DMS79 treated with DMSO at 0.1 percent for 48 hours (cell line): ENCODE results near the gene RAC3.

Source experiments
- DNase-seq: peaks from one replicate; lab custom pipeline; 2025; lab: John Stamatoyannopoulos, UW

RAC3 gene

DNA sequence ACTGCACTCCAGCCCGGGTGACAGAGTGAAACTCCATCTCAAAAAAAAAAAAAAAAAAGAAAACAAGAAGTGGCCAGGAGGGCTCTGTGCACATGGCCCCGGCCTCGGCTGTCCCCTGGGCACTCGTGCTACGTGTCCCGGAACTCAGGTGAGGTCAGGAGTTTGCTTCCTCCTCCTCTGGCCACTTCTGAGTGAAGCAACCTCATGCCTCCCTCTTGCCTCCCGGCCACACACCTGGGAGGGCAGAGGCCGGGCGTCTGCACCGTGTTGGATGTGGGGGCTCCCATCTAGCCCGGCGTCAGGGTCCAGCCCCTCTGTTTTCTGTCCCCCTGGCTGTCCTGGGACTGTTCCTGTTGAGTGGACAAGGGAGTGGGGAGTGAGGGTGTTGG is 31.9 kb upstream of the RAC3 start:
- DNase-seq, result no peak

DNA sequence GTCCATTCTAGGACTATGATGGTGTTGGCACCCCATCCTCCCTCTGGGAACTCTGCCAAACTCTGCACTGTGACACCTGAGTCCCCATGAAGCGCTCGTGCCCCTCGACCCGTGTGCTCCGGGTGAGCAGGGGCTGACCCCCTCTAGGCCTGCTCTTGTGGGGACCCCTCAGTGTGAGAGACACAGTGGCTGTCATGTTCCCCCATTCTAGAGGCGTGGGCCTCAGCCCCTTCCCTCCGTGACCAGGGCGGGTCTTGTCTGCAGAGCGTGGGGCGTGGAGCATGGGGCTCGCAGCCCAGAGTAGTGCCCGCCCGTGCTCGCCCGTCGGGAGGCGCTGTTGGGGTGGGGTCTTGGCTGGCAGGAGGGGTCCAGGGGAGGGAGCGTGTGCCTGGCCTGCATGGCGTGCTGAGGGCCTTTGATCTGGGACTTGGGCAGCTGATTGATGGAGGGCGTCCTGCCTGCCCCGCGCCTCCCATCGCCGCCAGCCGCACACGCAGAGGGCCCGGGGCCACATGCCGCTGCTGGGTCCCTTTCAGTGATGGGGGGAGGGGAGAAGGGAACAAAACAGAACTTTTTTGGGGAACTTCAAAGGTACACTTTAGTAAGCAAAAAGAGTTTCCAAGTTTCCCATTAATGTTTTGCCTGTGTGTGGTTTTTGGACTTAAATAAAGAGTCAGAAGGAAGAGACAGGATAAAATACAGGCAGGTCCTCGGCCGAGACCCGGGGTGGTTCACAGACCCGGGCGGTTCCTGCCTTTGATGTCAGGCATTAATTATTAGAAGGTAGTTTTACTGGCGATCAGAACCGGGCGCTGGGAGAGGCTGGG is 31.3 kb upstream of the RAC3 start:
- no peak for DNase-seq

DNA sequence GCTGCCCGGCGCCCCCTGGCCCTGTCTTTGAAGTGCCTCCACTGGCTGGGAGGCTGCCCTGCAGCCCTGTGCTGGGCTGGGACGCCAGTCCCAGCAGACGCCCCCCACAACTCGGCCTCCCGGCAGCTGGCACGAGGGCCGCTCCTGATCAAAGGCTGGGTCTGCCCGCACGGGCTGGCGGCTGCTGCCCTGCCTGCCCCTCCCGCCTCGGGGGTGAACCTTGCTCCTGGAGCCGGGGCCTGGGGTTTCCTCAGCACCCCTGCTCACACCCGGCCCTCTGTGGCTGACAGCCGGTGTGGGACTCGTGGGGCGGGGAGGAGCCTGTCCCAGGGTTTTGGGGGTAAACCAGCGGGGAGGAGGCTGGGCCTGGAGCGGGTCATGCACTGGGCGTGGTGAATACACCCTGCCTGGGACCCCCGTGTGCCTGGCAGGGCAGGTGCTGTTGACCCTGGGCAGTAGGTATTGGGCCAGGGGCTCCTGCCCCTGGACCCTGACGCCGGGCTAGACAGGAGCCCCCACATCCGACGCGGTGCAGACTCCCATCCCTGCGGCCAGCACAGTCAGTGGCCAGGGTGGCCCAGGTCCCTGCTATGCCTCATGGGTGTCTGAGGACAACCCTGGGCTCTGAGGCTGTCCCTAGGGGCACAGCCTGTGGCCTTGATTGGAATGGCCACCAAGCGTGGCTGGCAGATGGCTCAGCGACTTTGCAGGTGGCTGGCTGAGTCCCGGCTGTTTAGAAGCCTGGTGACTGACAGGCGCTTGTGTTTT is 30.5 kb upstream of the RAC3 start:
- no peak for DNase-seq

DNA sequence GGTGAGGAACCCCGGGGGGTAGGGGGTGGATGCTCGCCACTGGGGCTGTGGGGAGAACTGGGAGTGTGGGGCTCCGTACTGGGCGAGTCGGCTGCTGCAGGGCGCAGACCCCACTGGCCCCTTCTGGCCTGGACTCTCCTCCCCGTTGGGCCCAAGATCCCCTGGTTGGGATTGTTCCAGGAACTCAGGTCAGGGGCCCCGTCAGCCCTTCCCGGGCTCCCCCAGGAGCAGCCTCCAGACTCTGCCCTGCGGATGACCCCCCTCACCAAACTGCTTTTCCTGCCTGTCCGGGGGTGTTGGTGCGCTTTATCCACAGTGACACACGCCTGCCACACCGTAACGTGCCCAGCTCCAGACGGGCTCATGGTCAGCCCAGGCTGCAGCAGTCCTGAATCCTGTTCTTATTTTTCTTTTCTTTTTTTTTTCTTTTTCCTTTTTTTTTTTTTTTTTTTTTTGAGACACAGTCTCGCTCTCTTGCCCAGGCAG is 29.9 kb upstream of the RAC3 start:
- no peak for DNase-seq

DNA sequence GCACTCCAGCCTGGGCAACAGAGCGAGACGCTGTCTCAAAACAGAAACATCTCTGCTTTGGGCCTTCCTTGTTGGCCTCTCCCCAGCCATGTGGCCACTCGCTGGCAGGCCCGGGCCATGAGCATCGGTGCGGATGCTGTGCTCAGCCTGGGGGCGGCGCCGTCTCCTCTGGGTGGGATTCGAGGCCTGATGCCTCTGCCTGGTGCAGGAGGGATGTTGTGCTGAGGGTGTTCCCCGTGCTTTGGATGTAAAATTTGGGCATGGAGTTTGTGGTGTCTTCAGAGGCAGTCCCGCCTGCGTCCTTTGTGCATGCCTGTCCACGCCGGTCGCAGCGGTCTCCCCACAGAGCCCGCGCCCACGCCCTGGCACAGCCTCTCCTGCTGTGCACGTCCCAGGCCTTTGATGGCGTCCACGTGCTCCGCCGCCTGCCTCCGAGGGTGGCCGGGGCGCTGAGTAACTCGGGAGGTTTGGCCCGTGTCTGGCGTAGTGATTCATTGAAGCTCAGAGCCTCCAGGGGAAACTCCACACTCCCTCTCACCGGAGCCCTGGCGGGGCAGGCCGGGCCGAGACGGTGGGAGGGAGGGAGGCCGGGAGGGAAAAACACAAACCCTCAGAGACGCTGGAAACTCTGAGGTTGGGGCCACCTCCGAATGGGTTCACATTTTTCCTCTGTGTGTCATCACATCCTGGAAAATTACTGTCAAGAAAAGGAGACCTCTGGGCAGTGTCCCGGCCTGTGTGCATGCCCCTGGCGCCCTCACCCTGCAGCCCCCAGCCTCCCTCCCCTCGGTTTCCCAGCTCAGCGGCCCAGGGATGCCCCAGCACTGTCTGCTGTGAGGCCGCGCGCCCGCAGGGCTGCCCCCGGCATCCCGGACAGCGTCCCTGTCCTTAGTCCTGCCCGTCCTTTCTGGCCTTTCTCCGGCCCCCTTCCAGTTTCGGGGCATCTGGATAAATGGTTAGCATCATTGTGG is 27.8 kb upstream of the RAC3 start:
- no peak for DNase-seq

DNA sequence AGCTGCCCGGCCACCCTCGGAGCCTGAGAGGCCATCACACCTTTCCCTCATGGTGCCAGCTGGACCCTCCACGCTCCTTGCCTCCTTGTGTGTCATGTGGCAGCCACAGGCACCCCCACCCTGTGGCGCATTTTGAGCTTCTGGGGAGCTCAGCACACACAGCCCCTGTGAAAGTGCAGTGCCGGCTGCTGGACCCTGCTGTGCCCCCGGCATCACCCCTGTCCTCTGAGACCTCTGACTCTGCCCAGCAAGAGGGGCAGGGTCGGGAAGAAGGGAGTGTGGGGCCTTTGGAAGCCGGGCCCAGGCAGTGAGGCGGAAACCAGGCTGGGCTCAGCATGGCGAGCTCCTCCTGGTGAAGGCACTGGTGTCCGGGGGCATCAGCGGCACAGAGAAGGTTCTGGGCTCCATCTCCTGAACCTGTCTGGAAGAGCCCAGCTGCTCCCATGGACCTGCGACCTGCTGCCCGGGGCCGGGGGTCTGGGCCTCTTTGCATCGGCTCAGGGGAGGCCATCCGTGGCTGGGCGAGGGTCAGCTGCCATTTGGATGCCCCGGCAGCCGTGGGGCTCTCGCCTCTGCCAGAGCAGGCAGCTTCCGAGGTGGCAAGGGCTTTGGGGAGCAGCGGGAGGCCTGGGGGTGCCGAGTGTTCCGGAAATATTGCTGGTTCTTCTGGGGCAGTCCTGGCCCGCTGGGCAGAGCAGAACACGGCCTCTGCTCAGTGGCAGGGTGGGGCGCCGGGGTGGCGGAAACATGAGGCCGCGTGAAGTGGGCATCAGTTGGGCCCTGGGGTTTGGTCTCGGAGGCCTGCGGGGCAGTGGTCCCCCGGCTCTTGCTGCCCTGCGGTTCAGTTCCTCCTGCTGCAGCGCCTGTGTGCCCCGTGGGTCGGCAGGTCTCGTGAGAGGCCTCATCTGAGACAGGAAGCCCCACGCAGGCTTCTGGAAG is 26.7 kb upstream of the RAC3 start:
- no peak for DNase-seq

DNA sequence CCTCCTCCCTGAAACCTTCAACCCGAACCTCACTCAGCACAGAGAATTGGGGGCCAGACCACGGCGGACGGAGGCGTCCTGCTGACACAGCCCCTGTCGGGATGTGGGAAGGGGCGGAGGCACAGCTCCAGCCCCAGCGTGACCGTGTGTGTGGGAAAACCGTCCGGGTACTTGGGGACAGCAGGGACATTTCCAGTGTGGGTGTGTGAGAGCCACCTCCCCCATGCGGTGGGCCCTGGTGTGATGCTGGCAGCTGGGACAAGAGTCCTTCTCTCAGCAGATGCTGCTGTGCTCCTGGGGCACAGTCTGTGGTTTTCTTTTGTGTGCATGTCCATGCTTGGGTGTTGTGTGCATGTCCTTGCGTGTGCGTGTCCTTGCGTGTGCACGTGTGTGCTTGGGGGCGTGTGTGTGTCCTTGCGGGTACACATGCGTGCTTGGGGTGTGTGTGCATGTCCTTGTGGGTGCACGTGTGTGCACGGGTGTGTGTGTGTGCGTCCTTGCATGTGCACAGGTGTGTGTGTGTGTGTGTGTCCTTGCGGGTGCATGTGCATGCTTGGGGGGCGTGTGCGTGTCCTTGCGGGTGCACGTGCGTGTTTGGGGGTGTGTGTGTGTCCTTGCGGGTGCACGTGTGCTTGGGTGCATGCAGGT is 25.7 kb upstream of the RAC3 start:
- no peak for DNase-seq

DNA sequence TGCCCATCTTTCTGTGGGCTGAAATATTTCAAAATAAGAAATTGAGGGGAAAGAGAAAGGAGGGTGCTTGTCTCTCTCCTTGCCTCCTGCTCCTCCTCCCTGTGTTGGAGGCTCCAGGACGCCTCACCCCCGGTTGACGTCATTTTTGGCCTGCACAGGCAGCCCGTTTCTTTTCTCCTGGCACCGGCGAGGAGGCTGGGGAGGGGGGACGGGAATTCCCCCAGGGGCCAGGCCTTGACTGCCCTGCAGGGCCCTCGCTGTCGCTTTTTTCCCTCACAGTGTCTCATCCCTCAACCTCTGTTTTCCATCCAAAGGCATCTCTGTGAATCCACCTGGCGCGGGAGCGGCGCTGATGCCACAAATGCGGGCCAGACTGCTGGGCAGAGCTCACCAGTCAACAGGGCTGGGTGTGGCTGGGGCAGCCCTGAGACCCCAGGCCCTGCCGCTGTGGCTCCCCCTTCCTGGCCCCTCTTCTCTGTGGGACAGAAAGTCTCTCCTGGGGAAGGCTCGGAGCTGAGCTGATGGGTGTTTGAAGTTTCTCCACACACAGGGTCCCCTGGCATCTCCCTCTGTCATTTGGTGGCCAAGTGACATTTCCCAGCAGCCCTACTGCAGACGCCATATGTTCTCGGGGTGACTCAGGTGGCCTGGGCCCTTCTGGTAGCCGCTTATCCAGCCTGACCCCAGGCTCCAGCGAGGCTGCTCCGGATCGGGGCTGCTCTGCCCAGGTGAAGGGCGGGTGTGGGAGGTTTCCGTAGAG is 24.8 kb upstream of the RAC3 start:
- no peak for DNase-seq

DNA sequence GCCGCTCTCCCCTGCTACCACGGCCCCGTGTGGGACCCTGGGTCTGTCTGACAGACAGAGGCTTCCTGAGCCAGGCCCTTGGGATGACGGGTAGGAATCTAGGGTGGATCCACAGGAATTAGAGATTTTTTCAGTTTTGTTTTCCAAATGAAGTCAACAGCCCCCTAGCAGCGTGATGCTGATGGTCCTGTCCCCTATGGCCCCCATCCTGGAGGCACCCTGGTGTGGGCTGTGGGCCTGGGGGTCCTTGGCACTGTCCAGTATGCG is 24.3 kb upstream of the RAC3 start:
- no peak for DNase-seq

DNA sequence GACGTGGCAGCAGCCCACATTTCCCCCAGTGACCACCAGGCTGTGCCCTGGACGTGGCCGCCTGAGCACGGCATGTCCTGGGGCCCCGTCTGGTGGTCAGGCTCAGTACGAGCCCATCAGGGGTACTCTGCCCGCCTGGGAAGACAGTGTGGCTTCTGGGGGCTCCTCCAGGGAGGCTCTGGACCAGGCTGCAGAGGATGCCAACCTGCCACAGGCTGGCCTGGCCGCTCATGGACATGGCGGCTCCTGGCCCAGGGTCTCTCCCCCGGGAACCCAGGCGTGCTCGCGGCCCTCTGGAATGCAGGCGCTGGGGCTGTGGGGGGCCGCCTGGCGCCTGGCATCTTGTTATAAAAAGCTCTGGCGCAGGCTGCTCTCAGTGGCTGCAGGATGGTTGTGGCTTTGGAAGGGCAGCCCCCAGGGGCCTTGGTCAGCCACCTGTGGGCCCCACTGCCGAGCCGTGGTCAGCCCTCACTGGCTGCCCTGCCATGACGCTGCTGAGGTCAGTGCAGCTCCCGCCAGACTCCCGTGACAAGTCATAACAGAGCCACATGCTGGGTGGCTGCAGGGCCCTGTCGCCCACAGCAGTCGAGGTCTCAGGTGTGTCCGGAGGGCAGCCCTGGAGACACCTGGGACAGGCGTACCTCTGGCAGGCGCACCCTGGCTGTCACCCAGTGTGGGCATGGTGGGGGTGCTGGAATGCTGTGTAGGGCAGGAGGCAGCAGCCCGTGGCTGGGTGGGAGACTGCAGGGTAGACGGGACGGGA is 23.8 kb upstream of the RAC3 start:
- DNase-seq, result no peak

DNA sequence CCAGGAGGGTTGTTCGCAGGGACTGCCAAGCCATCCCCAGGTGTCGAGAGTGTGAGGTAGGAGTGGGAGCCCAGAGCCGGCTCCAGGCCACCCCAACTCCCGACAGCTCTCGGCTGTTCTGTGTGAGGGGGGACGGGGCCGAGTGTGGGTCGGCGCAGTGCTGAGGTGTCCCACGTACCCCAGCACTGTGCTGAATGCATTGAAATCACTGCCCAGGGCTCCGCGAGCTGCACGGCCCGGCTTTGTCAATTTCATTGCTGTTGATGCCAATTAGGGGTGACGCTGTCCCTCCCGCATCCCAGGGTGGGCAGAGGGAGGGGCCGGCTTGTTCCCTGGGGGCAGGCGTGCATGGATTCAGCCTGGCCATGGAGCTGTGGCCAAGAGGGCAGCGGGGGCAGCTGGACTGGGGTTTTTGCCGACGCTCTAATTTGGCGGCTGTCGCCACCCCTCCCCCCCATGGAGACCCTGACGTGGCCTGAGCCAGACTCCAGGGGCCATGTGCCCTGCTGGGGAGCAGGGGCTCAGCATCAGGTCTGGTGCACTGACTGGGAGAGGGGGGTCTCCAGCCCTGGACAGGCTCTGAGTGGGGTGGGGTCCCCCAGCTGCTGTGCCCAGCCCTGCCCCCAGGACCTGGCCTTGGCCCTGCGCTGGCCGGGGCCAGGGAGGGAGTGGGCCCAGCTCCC is 23.1 kb upstream of the RAC3 start:
- no peak for DNase-seq

DNA sequence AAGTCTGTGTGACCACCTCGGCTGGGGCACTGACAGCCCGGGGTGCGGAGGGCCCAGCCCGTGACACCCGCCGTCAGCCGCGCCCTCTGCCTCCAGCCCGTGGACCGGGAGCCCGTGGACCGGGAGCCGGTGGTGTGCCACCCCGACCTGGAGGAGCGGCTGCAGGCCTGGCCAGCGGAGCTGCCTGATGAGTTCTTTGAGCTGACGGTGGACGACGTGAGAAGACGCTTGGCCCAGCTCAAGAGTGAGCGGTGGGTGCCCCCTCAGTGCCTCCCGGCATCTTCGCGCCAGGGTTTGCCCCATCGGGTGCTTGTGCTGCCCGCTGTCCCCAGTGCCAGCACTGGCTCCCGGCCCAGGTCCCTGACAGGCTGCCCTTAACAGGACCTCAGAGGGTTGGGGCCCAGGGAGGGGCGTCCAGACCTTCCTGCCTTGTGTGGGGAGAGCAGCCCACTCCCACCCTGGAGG is 22.5 kb upstream of the RAC3 start:
- DNase-seq, result no peak

DNA sequence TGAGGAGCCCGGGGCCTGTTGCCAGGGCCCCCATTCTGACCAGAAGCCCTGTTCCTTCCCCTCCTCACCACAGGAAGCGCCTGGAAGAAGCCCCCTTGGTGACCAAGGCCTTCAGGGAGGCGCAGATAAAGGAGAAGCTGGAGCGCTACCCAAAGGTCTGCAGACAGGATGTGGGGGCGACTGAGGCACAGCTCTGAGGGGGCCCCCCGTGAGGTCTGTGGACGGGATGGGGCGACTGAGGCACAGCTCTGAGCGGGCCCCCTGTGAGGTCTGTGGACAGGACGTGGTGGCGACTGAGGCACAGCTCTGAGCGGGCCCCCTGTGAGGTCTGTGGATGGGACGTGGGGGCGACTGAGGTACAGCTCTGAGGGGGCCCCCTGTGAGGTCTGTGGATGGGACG is 22.1 kb upstream of the RAC3 start:
- no peak for DNase-seq

DNA sequence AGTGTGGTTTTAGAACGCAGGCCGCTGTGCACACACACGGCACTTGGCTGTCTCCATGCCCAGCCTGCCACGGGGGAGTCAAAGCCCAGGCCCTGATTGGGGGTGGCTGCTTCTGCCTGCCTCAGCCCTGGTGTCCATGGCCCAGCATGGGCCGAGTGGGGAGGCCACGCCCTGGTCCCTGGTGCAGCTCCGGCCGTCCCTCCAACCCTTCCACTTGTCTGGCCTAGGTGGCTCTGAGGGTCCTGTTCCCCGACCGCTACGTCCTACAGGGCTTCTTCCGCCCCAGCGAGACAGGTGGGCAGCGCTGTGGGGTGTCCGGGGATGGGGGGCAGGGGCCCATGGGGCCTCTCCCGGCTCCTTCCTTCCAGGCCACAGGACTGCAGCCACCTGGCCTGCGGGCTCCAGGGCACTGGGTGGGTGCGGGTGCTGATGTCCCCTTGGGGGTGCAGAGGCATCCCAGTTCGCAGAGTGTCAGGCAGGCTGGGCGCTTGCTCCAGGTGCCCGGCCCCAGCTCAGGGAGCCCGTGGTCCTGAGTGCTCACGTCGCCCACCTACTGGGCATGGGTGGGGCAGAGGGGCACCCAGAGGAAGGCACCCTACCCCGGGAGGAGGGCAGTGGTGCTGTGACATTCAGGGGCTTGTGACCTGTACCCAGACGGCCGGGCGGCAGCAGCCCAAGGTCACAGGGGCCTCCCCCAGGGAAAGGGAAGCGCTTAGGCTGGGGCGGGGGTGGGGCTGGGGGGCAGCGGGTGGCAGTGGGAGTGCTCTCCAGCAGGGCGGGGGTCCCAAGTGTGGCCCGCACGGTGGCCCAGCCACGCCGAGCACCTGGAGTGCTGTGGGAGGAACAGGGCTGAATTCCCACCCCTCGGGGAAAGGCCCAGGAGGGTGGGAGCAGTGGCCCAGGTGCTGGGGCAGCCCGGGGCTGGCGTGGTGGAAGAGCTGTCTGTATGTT is 20.6 kb upstream of the RAC3 start:
- no peak for DNase-seq

DNA sequence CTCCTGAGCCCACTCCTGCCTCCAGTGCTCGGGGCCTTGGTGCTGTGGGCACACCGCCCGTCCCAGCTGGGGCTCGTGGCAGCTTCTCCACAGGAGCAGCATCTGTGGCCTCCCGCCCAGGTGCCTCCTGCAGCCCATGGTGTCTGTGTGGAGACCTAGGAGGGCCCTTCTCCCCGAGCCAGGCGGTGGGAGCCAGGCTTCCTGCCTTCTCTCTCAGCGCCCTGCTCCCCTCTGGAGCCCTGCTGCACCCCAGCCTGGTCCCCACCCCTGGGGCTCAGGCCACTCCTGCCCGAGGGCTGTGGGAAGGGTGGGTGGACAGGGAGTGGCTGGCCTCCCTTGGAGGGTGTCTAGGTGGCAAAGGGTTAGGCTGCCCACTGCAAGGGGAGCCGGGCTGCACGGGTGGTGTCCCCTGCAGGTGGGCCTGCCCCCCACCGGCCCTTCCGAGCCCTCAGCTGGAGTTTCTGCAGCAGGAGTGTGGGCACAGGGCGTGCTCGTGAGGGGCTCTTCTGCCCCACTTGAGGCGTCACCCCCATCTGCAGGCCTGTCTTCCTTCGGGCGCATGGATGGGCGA is 19.8 kb upstream of the RAC3 start:
- DNase-seq, result no peak

DNA sequence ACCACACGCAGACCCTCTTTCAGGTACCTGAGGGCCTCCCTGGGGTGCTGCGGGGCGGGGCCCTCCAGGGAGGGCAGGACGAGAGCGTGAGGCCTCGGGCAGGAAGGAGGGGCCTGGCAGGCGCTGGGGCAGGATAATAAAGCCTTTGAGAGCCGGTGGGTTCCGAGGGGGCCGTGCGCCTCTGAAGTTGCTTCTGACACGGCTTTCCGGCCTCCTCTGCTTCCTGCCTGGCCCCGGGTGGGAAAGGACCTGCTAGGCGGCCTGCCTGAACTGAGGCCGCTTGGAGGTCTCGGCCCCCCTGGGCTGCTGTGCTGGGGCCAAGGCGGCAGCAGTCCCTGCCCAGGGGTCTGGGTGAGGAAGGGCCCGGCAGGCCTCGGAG is 19.2 kb upstream of the RAC3 start:
- no peak for DNase-seq

DNA sequence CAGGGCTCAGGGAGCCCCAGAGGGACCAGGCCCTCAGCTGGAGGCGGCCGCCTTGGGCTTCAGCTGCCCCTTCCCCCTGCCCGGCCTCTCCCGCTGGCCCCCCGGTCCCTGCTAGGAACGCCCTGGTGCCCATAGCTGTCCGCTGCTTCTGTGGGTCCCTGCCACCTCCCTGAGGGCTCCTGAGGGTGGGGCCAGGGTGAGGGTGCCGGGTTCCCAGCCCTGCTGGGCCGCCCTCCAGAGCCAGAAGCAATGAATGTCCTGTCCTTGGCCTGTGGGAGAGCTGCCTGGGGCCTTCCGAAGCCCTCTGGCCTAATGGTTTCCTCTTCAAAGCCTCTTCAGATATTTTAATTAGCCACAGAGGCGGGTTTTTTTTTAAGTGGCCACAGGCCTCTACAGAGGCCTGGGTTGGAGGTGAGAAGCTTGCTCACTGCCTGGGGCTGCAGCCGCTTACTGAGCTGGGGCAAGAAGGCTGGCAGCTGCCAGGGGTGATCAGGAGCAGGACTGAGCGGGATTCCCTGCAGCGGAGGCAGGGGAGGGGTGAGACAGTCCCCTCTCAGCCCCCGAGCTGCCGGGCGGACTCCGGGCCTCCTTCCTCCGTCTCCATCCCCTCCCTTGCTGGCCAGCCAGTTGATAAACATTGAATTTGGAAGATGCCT is 18.7 kb upstream of the RAC3 start:
- DNase-seq, result peak; percentile 68
